Caco-2 (cell line): ENCODE measurements around the gene SELPLG. TPM values are rescaled to one million over a fixed set of nuclear protein-coding genes. Genes with fewer than 3 reads are reported as not detected.
A peak's percentile ranks its signal among the peaks of the same experiment; 100 is the strongest.

Experiments
- BruUV-seq: library from RNA; stranded (reverse); fragments of 400-500 nt; replicated peaks from 2 replicates; lab custom pipeline; 2021; lab: Mats Ljungman, UMichigan
- CTCF ChIA-PET: fragments of 300-600 bp; sonication (Branson Sonifier 250); formaldehyde crosslinking; loops from one replicate; lab custom pipeline; 2022; ENCODE audit warnings: antibody characterized with exemption; lab: Charles Lee
- POLR2A ChIA-PET: fragments of 300-600 bp; sonication (Branson Sonifier 250); formaldehyde crosslinking; loops from one replicate; lab custom pipeline; 2022; ENCODE audit warnings: antibody characterized with exemption; lab: Charles Lee
- DNase-seq, 2 experiments: peaks; one replicate each; pipeline versions ENCODE4 v3.0.0 to v3.0.0-alpha.2; 2020 to 2022
- H3K27me3 ChIP-seq: replicated peaks from 2 replicates; pipeline ENCODE4 v1.6.0; 2011; ENCODE audit warnings: low read length; ENCODE audit not compliant: control insufficient read depth, insufficient read depth
- H3K36me3 ChIP-seq: 2 replicates; pipeline ENCODE4 v1.5.1; 2011; ENCODE audit warnings: low read length; ENCODE audit not compliant: control insufficient read depth, insufficient read depth
- H3K4me1 ChIP-seq: fragments of 250-450 bp; sonication (Bioruptor Pico); 2 replicates; pipeline ENCODE4 v1.5.1; 2020; ENCODE audit warnings: mild to moderate bottlenecking
- H3K4me3 ChIP-seq: 2 replicates; pipeline ENCODE4 v1.5.1; 2011; ENCODE audit warnings: low read depth, mild to moderate bottlenecking, control low read depth, low read length
- H3K9me3 ChIP-seq: fragments of 250-450 bp; sonication (Bioruptor Pico); 2 replicates; pipeline ENCODE4 v1.5.1; 2020; ENCODE audit warnings: mild to moderate bottlenecking, moderate library complexity
- H3K27ac Mint-ChIP-seq: one replicate; pipeline ENCODE4 v1.8.0; 2022; ENCODE audit warnings: mixed read lengths; ENCODE audit not compliant: unreplicated experiment
- H3K27me3 Mint-ChIP-seq: one replicate; pipeline ENCODE4 v1.8.0; 2022; ENCODE audit warnings: mixed read lengths; ENCODE audit not compliant: insufficient read depth, unreplicated experiment
- H3K36me3 Mint-ChIP-seq: one replicate; pipeline ENCODE4 v1.8.0; 2022; ENCODE audit warnings: mild to moderate bottlenecking, mixed read lengths; ENCODE audit not compliant: insufficient read depth, unreplicated experiment
- H3K4me1 Mint-ChIP-seq: one replicate; pipeline ENCODE4 v1.8.0; 2022; ENCODE audit warnings: low read depth, mixed read lengths; ENCODE audit not compliant: unreplicated experiment
- H3K4me3 Mint-ChIP-seq: one replicate; pipeline ENCODE4 v1.8.0; 2022; ENCODE audit warnings: mild to moderate bottlenecking, moderate library complexity, mixed read lengths; ENCODE audit not compliant: unreplicated experiment
- H3K9me3 Mint-ChIP-seq: one replicate; pipeline ENCODE4 v1.8.0; 2022; ENCODE audit warnings: mixed read lengths; ENCODE audit not compliant: unreplicated experiment
- intact Hi-C: fragments of 100-400 bp; cut with micrococcal nuclease; formaldehyde crosslinking; loops from one replicate; pipeline ENCODE4 v1.10.0; 2022; ENCODE audit not compliant: unreplicated experiment
- total RNA-seq: library from RNA; stranded (reverse); gene quantifications from 2 replicates; pipeline ENCODE4 v1.2.3, GENCODE V29; 2022
- TF ChIP-seq, protein P1 (sequence below), 2 experiments: fragments of 200-600 bp in 1 of 2; IDR thresholded peaks; 1 replicate in 1 of 2; 2 replicates in 1 of 2; pipeline versions ENCODE4 v1.5.1 to v1.8.0; 2011 to 2022; ENCODE audit warnings: antibody characterized with exemption in 1 of 2, control low read depth in 1 of 2, inconsistent platforms in 1 of 2, low read depth in 1 of 2, low read length in 1 of 2, mild to moderate bottlenecking in 1 of 2, moderate library complexity in 1 of 2; ENCODE audit not compliant: insufficient read depth in 1 of 2, severe bottlenecking in 1 of 2, unreplicated experiment in 1 of 2

SELPLG gene
- total RNA-seq, 1 experiment from 2014 or later = 0.23 TPM

DNA sequence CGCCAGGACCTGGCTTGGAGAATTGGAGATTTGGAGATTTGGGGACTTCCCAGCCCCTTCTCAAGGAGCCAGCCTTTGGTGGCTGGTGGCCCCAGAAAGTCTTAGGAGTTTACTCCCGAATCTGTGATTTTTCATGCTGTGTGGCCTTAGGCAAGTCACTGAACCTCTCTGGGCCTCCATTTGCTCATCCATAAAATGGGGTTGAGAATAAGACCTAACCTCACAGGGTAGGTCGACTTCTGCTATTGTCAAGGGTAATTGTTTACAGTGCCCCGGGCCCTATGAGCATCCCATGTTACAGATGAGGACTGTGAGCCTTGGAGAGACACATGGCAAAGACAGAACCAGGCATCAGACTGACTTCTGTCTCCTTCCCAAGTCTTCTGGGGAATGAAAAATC is 19.7 kb downstream of the SELPLG start:
- Mint-ChIP-seq H3K36me3 (no peaks in the 10 kb centered on the region), H3K9me3 (no peaks in the 10 kb centered on the region), H3K4me1 (no peaks in the 10 kb centered on the region), H3K27me3 (peaks cover 7% of the 10 kb centered on the region), H3K27ac (no peak overlapping the region), H3K4me3 (no peak overlapping the region)
- Histone ChIP-seq H3K9me3 (no peaks in the 10 kb centered on the region), H3K4me3 (no peak overlapping the region), H3K36me3 (no peaks in the 10 kb centered on the region), H3K4me1 (no peaks in the 10 kb centered on the region), H3K27me3 (no peaks in the 10 kb centered on the region)
- POLR2A ChIA-PET = no interaction called here
- DNase-seq = no peak
- no TSS peak for BruUV-seq
- TF ChIP-seq, protein P1, sequence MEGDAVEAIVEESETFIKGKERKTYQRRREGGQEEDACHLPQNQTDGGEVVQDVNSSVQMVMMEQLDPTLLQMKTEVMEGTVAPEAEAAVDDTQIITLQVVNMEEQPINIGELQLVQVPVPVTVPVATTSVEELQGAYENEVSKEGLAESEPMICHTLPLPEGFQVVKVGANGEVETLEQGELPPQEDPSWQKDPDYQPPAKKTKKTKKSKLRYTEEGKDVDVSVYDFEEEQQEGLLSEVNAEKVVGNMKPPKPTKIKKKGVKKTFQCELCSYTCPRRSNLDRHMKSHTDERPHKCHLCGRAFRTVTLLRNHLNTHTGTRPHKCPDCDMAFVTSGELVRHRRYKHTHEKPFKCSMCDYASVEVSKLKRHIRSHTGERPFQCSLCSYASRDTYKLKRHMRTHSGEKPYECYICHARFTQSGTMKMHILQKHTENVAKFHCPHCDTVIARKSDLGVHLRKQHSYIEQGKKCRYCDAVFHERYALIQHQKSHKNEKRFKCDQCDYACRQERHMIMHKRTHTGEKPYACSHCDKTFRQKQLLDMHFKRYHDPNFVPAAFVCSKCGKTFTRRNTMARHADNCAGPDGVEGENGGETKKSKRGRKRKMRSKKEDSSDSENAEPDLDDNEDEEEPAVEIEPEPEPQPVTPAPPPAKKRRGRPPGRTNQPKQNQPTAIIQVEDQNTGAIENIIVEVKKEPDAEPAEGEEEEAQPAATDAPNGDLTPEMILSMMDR (IDR thresholded peaks at IDR 0.05; ENCODE audit: insufficient read depth in 1 of 2, low read depth in 1 of 2, low read length in 1 of 2, severe bottlenecking in 1 of 2, unreplicated experiment in 1 of 2) = no peak
- intact Hi-C loops = no loop called here
- CTCF ChIA-PET = no interaction called here

DNA sequence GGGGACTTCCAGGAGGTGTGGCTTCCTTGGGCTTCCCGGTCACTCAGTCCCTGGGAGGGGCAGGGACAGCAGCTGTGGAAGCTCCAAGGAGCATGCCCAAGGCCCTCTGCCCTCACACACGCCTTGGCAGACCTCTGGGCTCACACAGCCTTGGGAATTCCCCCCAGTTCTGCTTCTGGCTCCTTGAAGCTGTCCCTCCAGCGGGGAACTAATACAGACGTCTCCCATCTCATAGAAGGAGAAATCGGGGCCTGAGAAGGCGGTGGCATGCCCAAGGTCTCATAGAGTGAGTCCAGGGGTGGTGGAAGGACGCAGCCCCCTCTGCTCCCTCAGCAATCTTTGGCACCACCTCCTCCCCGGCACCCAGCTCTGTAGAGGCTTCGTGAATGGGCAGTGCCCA is 20.1 kb downstream of the SELPLG start:
- Histone ChIP-seq H3K36me3 (no peaks in the 10 kb centered on the region), H3K27me3 (no peaks in the 10 kb centered on the region), H3K4me1 (no peaks in the 10 kb centered on the region), H3K4me3 (no peak overlapping the region), H3K9me3 (no peaks in the 10 kb centered on the region)
- Mint-ChIP-seq H3K27me3 (peaks cover 5% of the 10 kb centered on the region), H3K4me3 (no peak overlapping the region), H3K4me1 (no peaks in the 10 kb centered on the region), H3K27ac (no peak overlapping the region), H3K9me3 (no peaks in the 10 kb centered on the region), H3K36me3 (no peaks in the 10 kb centered on the region)
- ChIA-PET POLR2A (no interaction called here), CTCF (no interaction called here)
- no peak for DNase-seq
- TF ChIP-seq, protein P1 (IDR thresholded peaks at IDR 0.05; ENCODE audit: insufficient read depth in 1 of 2, low read depth in 1 of 2, low read length in 1 of 2, severe bottlenecking in 1 of 2, unreplicated experiment in 1 of 2) = no peak
- intact Hi-C loops = no loop called here
- BruUV-seq = no TSS peak

DNA sequence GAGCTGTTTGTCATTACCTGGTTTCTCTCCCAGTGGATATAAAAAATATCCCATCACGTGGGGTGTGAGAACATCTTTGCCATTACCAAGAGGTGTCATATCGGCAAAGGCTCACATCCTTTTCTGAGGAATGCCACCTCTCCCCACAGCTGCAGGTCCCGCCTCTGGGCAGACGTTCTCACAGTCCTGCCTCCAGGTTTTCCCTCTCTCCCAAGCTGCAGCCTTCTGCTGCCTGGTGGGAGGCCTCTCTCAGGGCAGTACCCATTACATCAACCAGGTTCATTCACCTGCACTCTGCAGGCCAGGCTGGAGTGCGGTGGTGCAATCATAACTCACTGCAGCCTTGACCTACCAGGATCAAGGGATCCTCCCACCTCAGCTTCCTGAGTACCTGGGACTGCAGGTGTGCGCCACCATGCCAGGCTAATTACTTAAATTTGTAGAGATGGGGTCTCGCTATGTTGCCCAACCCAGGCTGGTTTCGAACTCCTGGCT is 20.9 kb downstream of the SELPLG start:
- H3K27me3 Mint-ChIP-seq = peaks cover 3% of the 10 kb centered on the region
- intact Hi-C loops = no loop called here
- DNase-seq = peak in 1 of 2 experiments; percentile 36
- TF ChIP-seq, protein P1 (IDR thresholded peaks at IDR 0.05; ENCODE audit: insufficient read depth in 1 of 2, low read depth in 1 of 2, low read length in 1 of 2, severe bottlenecking in 1 of 2, unreplicated experiment in 1 of 2) = no peak
- no peaks in the 10 kb centered on the region for H3K9me3 Mint-ChIP-seq
- H3K9me3 ChIP-seq = no peaks in the 10 kb centered on the region
- no peaks in the 10 kb centered on the region for H3K4me1 ChIP-seq
- no peak overlapping the region for H3K4me3 ChIP-seq
- H3K36me3 Mint-ChIP-seq = no peaks in the 10 kb centered on the region
- H3K27ac Mint-ChIP-seq = no peak overlapping the region
- H3K36me3 ChIP-seq = no peaks in the 10 kb centered on the region
- H3K4me3 Mint-ChIP-seq = no peak overlapping the region
- POLR2A ChIA-PET = no interaction called here
- BruUV-seq = no TSS peak
- H3K27me3 ChIP-seq = no peaks in the 10 kb centered on the region
- CTCF ChIA-PET = no interaction called here
- H3K4me1 Mint-ChIP-seq = no peaks in the 10 kb centered on the region
